Endometrial microvascular endothelial cells (primary cell): ENCODE measurements around the gene MEGF8. TPM values are rescaled to one million over a fixed set of nuclear protein-coding genes. Genes with fewer than 3 reads are reported as not detected.

Source experiments
- in situ Hi-C: cut with HindIII; loops from 2 replicates; pipeline ENCODE4 v1.10.0; 2017; ENCODE audit warnings: low sequenced_read_pairs, low pct_unique_long_range_greater_than_20kb; ENCODE audit errors: inconsistent ontology term
- total RNA-seq: library from RNA; depleted of rRNA; stranded (reverse); fragments of >200 nt; gene quantifications from one replicate; pipeline ENCODE4 v1.2.3, GENCODE V29; 2015; ENCODE audit errors: inconsistent ontology term

The MEGF8 gene
- total RNA-seq, 1 donor from 2014 or later, result 17.4 TPM

DNA sequence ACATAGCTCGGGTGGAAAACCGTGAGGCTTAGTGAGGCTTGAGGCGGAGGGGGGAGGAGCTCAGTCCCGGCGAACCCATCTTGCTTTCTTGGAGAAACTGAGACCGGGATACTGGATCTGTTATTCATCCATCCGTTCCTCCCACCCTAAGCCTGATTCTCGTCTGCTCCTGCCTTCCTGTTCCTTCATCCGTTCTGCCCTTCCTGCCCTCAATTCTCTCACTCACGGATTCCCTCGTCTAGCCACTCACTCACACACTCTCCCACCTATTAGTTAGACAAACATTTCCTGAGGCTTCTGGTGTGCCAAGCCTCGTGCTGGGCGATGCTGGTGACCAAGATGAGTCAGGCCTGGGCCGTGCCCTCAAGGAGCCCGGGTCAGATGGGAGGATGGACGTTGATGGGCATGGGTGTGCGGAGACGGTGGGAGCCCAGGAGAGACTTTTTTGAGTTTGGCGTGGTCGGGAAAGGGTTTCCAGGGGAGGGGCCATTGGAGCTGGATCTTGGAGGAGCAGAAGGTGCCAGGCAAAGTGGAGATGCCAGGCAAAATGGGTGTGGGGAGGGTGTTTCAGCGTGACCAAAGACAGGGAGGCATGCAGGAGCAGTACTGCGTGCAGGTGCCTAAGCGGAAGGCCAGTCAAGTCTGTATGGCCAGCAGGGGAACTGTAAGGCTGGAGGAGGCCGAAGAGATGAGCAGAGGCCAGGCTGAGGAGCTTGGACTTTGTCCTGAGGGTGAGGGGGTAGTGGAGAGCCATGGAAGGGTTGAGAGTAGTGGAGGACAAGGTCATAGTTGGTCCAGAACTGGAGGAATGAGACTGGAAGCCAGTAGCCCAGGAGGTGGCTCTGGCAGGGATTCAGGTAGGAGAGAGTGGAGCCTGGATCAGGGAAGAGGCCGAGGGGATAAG lies 72.1 kb downstream of the MEGF8 start:
- in situ Hi-C loops, result no loop called here

DNA sequence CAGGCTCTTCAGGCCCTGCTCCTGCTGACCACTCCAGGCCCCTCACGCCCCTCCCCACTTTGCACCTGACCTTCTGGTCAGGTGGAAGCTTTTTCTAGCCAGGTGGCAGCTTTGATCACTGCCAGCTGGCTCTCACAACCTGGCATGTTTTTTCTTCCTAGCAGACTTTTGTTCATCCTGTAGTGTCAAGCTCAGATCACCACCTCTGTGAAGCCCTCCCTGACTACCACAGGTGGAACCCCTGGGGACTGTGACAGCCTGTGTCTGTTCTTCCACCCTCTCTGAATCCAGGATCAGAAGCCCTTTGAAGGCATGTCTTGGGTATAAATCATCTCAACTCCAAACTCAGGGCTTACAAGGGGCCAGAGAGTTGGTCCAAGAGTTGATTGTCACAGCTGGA lies 75.0 kb downstream of the MEGF8 start:
- in situ Hi-C loops, result no loop called here

DNA sequence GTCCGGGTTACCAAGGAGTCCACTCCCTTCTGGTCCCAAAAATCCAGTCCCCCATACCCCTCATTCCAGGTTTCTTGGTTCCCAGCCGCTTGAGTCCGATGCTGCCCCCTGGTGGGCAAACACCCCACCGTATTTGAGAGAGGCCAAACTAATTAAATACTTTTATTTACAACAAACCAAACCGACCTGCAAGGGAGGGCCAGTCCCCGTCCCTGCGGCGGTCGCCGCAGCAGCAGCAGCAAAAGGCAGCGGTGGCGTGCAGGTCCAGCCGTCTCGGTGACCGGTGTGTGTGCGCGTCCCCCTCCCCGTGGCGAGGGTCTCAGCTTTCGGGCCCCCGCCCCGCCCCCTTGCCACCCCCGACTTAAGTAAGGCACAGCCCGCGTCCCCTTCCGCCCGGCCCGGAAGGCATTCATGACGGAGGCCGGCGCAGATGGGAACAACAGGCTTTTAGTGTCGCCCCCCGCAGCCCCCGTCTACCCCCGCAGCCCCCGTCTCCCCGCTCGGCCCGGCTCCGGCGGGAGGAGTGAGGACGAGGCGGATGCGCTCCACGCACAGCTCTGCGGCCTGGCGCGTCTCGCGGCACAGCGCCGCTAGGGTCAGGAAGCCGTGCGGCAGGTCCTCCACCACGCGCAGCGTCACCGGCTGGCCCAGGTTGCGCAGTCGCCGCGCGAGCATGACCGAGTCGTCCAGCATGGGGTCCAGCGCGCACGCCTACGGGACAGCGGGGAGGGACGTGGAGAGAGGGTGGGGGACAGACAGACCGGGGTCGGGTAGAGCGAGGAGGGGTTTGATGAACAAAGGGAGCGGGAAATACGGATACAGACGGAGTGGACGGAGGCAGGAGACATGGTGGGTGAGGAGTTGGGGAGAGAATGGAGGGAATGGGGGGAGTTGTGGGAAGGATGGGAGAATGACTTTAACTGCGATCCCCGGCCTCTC lies 76.2 kb downstream of the MEGF8 start:
- in situ Hi-C loops, result no loop called here

DNA sequence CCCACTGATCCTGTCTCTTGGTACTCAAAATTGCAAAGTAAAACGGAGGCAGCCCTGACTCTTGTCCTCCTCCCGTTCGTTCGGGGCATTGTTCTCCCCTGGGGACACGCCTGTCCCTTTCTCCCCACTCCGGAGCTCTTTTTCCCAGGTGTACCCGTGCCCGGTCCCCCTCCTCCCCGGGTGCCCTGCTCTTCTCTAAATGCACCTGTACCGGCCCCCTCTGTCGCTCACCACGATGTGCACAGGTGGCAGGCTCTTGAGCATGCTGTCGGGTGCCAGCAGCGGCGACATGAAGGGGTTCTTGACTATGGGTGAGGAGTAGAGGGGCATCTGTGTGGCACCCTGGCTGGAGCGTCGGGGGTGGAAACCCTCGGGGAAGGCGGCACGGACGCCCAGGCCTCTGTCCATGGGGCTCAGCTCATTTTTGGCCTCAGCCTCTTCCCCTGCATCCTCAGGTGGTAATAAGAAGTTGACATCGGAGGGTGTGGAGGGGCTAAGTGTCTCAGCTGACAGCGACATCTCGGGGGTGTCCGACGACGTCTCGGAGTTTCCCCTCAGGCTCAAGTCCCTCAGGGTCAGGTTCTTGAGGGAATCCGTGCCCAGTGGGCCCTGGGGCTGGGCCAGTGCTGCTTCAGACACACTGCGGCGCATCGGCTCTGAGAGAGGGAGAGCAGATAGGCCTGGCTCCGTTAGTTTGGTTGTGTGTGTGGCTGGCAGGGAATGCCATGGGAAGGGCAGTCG lies 77.1 kb downstream of the MEGF8 start:
- in situ Hi-C loops, result no loop called here

DNA sequence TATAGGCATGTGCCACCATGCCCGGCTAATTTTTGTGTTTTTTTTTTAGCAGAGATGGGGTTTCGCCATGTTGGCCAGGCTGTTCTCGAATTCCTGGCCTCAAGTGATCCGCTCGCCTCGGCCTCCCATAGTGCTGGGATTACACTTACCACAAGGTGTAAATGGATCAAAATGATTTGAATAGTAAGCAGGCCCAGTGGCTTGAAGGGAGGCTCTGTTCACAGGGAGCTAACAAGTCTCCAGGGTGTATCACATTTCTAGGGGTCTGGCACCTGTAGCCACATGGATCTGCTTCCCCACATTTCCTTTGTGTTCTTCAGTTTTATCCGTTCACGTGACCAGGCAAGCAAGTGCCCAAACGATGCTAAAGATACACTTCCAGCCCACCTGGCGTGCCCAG lies 78.2 kb downstream of the MEGF8 start:
- in situ Hi-C loops, result no loop called here

DNA sequence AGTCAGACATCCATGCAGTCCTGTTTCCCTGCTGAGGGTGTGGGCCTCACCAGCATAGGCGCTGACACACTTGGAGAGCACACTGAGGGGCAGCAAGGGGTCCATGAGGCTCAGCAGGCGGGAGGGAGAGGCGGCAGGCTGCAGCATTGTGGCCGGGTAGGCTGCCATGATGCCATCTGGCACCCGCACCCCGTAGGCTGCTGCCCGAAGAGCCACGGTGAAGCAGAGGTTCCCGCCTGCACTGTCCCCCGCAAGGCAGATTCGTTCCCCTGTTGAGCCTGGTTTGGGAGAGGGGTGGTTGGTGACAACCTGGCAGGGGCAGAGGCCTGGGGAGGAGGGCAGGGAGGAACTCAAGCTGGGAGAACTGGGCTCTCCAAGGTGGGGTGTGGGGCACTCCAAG lies 80.7 kb downstream of the MEGF8 start:
- in situ Hi-C loops, result no loop called here

DNA sequence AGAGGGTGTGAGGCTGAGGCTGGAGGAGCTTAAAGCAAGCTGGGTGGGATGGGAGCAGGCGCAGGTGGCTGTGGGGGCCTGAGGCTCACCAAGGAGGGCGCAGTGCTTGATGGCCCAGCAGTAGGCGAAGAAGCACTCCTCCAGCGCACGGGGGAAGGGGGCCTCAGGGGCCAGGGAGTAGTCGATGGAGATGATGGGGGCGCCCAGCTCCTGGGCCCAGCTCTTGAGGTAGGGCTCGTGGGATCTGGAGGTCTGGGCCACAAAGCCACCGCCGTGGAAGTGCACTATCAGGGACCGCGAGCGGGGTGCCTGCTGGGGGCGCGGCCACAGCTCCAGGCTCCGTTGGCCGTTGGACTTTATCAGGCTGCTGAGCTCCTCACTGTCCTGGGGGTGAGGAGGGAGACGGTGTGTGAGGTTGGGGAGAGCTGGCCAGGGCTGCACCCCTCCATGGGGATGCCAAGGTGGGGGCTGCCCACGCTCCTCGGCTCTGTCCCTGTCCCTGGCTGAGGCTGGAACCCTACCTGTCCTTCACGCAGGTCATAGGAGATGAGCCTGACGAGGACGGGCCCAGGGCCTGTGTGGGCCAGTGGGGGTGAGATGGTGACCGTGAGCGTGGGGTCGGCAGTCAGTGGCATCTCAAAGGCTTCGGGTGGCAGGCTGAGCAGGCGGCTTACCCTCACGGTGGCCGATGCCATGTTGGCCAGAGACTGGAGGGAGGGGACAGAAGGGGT lies 81.8 kb downstream of the MEGF8 start:
- in situ Hi-C loops, result no loop called here

DNA sequence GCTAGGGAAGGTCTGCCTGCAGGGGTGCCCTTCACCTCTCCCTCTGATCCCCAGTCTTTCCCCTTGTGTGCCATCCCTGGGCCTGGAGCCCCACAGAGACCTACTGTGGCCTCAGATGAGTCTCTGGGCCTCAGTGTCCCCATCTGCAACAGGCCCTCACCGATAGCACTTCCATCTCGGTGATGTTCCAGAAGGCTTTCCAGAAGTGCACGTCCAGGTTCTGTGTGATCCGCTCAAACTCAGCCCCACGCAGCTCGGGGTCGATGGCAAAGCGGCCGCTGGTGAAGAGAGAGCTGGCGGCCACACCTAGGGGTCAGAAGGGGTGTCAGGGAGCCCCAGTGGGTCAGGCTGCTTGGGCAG lies 82.4 kb downstream of the MEGF8 start:
- in situ Hi-C loops, result no loop called here

DNA sequence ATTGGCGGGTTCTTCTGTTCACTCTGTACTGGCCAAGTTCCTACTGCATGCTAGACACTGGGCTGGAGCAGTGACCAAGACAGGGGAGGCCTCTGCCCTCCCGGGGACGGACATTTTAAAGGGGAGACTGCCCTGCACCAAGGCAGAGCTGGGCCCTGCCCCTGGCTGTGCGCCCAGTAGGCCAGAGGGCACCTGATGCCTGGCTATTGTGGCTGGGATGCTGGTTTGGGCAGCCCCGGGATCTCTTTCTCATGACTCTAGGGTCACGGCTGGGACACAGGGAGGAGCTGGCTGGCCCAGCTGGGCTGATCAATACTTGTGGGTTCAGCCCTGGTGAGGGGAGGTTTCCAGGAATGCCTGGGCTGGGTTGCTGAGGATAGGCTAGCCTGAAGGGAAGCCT lies 84.0 kb downstream of the MEGF8 start:
- in situ Hi-C loops, result no loop called here

DNA sequence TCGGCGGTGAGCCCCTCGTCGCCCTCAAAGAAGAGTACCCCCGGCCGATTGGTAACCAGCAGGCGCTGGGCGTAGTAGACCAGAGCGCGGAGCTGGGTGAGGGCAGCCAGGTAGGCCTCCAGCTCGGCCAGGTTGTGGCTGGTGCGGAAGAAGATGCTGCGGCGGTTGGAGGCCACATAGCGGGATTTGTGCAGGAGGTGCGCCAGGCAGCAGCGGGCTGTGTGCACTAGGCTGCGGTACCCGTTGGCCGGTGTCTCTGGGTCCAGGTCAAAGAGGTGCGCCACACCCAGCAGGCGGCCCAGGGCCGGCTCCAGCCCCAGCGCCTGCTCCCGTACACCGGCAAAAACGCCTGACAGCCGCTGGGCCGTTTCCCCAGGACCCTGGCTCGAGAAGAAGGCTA lies 84.9 kb downstream of the MEGF8 start:
- in situ Hi-C loops, result no loop called here

DNA sequence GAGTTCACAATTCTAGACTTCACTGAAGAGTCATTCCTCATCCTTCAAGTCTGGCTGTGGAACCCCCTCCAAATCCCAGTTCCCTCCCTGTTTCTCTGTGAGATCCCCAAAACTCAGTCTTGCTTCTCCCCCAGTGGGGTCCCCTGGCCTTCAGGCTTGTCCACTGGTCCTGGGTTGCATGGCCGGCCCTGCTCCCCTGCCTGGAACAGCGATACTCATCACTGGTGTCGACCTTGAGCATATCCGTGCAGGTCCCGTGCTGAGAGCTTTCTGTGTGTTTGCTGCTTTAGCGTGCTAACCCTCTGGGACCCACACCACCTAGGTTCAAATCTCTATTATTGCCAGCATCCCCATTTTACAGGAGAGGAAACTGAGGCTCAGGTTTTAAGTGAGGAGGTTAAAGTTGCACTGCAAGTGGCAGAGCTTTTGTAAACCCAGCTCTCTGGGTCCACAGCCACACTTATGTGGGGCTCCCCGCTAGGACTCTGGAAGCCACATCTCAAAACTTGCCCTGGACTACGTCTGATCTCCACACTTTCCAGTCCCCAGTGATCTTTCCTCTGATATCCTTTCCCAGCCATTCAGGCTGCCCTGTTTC lies 86.2 kb downstream of the MEGF8 start:
- in situ Hi-C loops, result no loop called here

DNA sequence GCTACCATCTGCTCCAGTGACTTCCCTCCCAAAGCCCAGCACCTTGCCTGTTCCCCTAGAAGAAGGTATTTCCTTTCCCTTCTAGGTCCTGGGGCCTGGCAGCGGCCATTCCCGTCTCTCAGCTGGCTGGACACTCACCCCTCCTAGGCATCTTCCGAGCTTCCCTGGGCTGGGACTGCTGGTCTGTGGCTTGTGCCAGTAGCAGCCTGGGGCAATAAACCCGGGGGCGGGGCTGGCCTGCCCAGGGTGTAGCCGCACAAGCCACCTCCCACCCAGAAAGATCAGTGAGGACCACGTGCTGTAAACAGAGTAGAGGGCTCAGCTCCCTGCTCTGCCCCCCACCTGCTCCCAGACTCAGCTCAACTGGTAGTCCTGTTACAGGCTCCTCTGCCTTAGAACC lies 86.8 kb downstream of the MEGF8 start:
- in situ Hi-C loops, result no loop called here

DNA sequence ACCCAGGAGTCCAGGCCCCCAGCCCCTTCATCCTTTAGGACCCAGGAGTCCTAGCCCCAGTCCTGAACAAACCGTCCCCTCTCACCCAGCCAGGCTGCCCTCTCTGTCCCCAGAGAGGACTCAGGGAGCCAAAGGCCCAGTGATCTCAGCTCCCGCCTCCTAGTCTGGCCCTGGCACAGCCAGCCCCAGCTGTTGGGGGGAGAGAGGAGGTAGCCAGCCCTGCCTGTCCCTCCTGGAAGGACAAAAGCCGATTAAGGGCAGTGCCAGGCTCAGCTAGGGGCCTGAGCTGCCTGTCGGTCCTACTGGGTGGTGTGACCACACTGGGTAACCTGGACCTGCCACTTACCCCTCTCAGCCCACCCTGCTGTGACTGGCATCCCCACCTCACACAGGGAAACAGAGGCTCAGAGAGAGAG lies 87.2 kb downstream of the MEGF8 start:
- in situ Hi-C loops, result no loop called here

DNA sequence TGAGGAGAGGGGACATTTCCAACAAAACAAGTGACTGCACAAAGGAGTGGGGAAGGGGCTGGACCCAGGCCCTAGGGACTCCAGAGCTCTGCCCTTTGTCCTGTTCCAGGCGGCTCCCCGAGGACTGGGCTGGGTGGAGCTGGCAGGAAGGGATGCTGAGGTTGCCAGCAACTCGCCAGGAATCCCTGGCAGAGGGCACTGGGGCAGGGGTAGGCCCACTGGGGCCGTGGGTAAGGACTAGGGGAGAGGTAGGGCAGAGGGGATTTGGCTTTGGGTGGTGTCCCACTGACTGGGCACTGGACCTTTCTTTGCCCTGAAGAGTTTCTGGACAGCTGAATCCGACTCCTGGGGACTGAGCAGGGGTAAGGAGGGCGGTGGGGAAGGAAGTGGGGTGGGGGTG lies 93.9 kb downstream of the MEGF8 start:
- in situ Hi-C loops, result no loop called here

DNA sequence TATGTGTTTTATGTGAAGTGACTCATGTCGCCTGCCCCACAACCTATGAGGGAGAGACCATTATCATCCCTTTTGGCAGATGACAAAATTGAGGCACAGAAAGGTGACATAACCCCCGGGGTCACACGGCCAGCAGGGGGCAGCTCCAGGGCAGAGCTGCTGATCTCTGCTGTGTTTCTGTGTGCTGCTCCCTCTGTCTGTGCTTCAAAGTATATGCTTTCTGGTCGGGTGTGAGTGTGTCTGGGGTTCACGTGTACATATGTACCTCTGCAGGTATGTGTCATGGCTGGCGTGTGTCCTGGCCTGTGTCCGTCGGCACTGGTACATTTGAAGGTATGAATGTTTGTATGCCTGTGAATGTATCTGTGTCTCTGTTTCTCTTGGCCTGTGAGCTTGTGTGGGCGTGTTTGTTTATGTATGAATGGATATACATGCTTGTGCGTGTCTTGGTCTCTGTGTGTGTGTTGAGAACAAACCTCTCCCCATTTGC lies 94.7 kb downstream of the MEGF8 start:
- in situ Hi-C loops, result no loop called here

DNA sequence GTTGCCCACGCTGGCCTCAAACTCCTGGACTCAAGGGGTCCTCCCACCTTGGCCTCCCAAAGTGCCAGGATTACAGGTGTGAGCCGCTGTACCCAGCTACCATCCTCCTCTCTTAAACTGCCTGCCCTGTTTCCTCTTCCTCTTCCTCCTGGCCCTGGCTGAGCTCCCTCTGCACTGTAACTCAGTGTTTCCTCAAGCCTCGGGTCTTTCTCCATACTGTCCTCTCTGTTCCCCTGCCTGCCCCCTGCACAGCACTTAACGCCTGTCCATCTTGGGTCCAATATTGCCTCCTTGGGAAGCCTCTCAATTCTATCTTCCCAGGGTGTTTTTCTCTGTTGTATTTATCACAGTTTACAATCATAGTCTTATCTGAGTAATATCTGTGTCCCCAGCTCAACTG lies 95.7 kb downstream of the MEGF8 start:
- in situ Hi-C loops, result no loop called here

DNA sequence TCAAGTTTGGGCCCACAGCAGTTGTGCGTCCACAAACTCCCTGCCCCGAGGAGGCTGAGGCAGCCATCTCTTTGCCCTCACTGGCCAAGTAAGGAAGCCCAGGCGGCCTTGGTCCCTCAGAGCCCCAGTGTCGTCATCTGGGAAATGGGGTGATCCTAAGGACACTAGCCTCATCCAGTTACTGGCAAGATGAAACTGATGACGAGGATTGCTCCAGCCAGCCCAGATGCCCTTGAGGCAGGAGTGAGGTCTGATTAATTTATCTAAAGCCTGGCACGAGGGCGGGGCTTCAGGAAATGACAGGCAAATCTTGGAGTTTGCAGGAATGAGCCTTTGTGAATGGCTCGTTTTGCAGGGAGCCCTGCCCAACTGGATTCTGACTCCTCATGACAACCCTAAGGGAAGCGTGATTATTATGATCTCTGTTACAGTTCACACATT lies 96.2 kb downstream of the MEGF8 start:
- in situ Hi-C loops, result no loop called here
